Measurements from ENCODE around the gene RTP2.

RTP2 gene, protein sequence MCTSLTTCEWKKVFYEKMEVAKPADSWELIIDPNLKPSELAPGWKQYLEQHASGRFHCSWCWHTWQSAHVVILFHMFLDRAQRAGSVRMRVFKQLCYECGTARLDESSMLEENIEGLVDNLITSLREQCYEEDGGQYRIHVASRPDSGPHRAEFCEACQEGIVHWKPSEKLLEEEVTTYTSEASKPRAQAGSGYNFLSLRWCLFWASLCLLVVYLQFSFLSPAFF

DNA sequence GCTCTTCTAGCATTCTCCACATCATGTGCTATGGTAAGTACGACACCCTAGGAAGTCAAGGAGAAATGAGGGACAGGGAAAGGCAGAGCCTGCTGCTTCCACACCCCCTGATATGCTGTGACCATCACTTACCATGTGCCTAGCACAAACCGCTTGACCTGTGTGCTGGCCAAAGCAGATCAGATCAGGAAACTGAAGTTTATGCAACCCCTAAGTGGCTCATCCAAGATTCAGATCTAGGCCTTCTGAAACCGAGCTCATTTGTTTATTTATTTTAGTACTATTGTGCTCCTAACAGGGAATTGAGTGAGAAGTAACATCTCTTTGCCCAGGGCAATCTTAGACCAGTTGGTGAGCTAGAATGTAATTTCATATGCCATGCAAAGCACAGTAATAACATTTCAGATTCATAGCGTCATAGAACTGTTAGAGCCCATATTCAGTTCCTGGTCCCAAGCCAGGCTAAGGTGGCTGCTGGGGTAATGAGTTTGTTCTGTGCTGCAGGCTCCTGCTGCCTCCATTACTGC lies at the start of gene RTP2:
Gene RTP2, minus strand, starts transcription at position 51 of the 527 bp plus-strand sequence. CDS start 429 bp downstream, outside the sequence.
- no peak for DNase-seq (ENCODE audit: low spot score)

DNA sequence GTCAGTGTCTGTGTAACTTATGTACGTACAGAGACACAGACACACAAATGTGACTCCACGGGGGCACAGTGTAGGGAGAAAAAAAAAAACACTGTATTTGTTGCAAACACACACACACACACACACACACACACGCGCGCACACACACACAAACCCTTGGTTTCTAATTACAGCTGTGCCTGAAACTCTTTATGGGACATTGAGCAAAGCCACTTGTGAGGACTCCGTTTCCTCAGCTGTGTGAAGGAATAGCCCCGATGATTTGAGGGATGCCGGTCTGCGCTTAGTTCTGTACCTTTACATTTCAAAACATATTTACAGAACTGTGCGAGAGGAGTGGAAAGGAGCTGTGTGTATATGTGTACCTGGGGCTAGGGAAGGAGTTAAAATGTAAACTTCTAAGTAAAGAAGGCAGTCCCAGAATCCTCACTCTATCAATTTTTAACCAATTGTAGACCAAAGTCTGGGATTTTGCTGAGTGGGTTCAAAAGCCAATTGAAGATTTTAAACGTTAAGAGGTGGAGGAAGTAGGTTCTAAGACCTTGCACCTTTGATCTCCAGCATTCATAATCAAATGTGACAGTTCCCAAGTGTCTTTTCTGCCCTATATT lies 48.3 kb upstream of the RTP2 start:
- no peak for DNase-seq (ENCODE audit: low spot score)

DNA sequence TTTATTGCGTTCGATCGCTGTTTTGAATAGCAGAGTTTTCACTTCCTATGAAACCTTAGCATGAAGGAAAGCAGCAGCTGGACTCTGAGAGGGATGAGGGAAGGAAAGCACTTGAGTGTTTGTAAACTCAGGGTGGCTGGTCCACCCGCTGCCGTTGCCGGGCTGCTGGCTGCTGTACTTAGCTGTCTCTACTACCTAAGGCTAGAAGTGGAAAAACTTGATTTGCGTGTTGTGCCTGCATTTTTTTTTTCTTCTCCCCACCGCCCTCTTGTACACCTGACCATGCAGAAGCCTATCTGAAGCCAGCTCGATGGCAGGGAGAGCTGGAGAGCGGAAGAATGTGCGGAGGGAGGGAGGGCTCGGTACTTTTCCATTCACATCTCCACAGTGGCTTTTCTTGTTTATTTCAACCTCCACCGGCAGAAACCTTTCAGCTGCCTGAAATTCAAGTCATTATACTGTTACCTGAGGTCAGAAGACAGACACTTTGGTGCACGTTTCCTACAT lies 47.7 kb upstream of the RTP2 start:
- DNase-seq (ENCODE audit: low spot score) = no peak

DNA sequence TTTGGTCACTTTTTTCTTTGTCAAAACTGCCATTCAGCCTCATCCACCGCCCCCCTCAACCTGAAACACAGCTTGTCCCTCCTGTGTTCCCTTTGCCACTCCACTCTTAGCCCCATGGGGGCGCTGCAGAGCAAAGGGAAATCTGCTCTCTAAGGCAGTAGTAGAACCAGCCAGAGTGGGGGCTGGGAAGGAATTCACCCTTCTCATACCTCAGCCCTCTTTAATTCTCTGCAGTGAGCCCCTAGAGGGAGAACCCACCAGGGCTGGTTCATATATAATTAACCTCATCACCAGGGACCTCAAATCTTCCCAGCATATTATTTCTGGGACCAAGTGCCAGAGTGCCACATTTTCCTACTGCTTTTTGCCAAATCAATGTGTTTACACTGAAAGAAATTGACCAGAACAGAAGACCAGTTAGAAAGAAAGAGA lies 45.7 kb upstream of the RTP2 start:
- DNase-seq (ENCODE audit: low spot score) = peak; percentile 53

DNA sequence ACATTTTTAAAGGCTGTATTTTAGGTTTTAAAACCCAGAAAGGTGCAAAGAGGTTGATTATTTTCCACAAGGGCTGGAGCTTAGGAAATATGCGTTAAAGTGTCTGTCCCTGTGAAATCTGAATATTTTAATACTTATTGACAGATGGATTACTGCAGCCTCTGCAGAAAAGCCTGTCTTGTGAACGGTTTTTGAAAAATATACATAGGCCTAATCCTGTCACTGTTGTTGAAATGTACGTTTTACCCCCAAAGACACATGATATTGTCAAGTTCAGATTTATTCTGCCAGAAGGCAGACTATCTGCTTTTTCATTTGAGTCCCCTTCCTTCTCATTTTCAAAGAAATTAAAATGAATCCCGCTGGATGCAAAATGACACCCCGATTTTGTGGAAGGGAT lies 45.1 kb upstream of the RTP2 start:
- no peak for DNase-seq (ENCODE audit: low spot score)

DNA sequence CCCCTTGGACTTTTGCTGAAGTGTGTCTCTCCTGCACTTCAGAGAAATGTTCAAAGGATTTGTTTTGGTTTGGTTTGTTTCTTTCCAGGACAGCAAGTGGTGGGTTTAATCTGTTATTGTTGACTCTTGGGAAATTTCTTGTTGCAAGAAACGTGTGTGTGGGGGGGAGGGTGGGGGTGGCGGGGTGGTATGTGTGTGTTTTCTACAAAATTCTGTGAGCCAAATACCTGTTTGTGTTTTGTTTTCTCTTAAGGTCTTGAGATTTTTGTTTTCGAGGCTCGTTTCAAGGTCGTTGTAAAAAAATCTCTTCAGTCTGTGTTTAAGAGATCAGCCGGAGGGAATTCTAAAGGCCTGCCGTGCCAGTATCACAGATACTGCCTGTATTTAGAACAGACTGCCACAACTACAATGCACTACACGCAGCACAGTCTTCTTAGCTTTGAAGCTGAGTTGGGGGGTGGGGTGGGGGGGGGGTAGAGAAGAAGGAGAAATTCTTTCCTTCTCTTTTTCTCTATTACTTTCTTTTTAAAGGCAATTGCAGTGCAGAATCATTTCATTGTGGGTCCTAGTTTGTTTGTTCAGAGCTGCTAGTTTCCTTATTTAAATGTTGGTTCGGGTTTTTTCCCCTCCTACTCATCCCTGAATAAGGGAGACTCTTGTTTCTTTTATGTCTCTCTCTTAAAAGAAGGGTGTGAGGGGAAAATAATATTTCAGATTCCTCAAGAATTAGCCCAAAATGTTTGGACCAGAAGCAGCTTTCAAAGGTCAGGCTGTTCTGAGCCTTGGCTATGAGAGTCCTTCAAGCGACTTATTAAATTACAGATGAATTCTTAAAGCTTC lies 44.3 kb upstream of the RTP2 start:
- DNase-seq (ENCODE audit: low spot score) = no peak

- DNase-seq (ENCODE audit: low spot score) = no peak
Observed at GRCh38 chr3:187746059-187746441, 43.7 kb upstream of the RTP2 start.

GRCh38 chr3:187745201-187746058 lies 43.1 kb upstream of the RTP2 start, which contains the start of gene BCL6:
TSS of gene BCL6 (minus strand) at chr3:187745468. CDS start at chr3:187733693, 11,775 bp downstream.
- peak; percentile 91 for DNase-seq (ENCODE audit: low spot score)

GRCh38 chr3:187744169-187745151 lies 42.1 kb upstream of the RTP2 start:
- DNase-seq (ENCODE audit: low spot score) = peak; percentile 45

DNA sequence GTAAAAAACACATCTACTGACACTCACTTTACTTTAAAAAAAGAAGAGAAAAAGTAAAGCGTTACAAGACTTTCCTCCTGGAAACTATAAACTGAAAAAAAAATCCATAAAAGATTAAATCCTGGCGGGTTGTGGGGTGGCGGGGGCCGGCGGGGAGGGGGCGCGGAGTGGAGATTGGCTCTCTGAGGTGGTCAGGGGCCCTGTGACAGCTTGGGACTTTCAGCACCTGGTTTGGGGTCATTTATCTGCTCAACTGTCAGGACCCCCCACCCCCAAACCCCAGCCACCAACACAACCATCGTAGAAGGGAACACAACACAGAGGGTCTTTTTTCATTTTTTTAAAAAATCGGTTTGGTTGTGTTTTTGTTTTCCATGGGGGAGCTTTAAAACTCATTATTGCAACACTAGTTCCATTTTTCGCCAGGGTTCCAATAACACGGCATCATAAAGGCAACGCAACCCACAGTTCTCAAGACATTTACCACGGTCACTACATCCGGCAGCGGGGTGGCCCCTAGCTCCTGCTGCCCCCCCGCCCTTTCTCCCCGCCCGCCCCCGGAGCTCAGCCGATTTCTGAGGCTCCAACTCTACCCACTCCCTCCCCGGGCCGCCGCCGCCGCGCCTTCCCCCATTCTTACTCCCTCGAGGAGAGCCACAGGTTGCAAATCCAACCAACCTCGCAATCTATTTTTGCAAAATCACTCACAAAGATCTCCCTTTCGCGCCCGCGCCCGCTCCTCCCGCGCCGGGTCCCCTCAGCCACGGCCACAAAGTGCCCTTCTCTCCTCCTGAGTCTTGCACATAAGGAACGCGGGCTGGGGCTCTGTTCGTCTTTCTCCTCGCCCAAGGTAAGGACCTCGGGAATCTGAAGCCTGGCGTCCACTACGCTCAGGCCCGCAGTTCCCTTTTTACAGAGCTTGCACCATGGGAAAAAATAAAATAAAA lies 41.1 kb upstream of the RTP2 start:
- peak; percentile 53 for DNase-seq (ENCODE audit: low spot score)

DNA sequence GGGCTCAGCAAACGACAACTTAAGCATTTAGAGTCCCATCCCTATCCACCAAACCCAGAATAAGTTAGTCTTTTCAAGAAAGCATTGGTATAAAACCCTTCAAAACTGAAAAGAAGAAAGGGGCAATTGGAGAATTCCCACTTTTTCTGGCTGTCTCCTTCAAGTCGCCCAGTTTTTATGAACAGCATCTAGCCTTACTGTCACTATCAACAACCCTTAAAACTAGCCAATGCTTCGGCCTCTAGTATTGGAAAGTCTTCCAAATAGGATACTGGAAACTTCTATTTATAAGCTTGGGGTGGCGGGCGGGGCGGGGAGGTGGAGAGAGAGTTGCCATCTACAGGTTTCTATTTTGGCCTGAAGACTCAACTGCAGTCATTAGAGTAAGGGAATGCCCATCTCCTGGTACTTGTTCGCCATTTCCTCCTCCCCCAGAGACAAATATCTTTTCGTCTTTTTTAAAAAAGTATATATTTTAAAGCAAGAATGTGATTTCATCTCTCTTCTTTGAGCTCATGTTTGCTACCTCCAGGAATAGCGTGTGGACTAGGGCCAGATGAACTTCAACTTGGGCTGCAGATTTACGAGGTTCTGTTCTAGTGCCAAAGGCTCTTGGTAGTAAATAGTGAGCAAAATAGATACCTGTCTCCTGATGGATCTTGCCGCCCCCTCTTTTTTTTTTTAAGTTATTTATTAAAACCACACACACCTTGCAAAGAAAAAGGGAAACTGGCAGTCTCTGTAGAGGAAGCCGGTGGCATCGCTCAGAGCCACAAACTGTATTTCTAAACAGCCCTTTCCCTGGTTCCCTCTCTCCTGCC lies 40.2 kb upstream of the RTP2 start:
- no peak for DNase-seq (ENCODE audit: low spot score)

DNA sequence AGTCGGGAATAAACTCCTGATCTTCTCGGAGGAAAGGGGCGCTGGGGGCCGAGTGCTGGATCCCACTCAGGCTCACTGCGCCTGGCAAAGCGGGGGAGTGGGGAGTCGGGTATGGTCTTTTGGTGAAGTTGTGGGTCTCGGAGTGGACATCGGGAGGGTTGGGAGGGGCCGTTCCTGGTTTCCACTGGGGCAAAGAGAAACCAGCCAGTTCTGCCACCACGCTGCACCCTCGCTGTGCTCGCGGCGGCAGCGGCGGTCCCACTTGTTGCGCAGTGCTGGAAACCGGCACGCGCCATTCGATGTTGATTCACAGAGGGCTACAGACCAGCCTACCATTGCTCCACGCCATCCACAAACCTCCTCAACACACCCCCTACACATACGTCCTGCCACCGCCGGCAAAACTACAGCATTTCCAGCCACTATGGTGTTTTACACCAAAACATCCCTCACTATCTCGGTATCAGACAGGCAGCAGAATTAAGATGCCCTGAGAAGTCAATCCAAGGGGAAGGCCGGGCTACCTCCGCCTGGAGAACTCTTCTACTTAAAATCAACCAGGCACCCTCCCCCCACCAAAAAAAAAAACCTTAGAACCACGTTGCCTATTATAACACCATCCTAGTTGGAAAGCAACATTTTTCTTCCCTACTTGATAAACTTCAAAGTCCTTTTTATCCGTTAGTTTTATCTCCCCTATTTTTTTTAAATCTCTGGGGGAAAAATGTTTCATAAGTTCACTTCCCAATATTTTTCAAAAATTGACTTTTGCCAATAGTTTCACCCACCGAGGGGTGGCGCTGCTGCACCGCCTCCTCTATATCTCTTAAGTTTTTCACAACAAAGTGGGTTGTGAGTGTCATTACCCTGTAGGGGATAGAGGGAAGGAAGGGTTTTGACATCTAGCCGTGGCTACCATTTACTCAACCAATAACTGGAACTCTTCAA lies 39.3 kb upstream of the RTP2 start:
- DNase-seq (ENCODE audit: low spot score) = no peak

DNA sequence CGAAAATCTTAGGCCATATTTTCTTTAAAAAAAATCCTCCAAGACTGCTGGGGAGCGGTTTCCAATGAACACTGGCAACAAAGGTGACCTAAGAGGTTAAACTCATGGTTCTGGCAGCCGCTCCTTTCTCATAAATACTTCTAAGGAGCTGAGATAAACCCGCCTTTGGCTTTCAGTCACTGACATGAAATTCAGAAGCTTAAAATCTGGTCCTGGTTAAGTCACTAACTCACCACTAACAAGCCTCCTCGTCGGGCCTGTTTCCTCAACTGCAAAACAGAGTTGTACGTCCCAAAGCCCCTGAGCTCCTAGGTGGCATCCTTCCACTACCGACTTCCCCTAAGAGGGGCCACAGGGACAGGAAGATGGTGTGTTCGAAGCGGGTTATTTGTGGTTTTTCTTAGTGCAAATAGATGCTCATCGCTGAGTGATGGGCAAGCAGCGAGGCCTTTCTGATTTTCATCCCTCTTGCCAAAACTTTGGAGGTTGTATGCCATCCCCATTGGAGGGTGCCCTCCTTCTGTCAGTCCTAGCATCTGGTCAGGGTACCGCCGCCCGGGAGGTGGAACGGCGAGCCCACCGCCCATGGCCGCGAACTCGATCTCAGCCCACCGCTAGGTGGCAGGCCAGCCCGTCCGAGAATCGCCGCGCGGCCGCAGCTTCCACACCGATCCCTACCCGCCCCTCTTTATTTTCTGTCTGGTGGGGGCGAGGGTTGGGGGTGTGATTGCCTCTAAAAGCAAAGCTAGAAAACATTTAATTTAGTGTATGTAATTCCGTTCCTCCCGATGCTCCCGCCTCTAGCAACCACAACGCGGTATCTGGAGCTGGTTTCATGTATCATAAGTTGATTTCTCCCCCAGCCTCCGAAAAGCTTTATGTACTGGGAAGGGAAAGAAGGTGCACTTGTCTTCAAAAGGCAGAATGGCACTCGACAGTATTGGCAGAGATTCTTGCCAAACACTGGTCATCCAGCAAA lies 38.4 kb upstream of the RTP2 start:
- DNase-seq (ENCODE audit: low spot score) = no peak

DNA sequence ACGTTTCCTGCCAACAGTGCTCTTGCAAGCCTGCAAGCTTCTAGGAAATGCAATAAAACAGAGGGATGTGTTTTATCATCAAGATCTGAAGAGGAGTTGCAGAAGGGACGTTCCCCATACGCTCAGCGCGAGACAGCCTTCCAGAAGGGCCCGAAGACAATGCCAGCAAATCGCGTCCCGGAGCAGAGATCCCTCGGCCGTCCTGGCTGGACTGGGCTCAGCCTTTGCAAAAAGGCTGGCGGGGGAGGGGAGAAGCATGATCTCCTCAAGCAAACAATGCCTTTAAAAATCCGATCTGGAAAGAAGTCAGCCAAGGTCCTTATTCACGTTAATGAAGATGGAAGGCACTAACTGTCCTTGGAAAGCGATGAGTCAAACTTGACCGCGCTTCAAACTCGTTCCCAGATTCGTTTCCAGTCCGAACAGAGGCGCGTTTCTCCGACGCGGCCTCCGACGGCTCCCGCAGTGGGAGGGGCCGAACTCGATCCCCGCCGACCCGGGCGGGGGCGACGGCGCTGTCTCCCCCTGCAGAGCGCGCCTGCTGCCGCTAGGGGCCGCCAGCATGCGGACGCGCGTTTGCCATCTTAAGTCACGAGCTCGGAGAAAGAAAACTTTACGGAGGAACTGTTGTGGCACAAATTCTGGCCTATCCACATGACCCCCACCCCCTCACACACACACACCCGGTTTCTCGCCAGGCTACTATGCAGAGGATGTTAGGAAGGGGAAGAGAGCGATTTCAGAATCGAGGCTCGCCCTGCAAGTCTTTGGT lies 37.4 kb upstream of the RTP2 start:
- DNase-seq (ENCODE audit: low spot score) = peak; percentile 77

GRCh38 chr3:187739094-187739560 lies 36.8 kb upstream of the RTP2 start:
- DNase-seq (ENCODE audit: low spot score) = no peak
